ENCODE data around the gene RIMKLB. TPM values are rescaled to one million over a fixed set of nuclear protein-coding genes. Genes with fewer than 3 reads are reported as not detected.

RIMKLB gene
- polyA plus RNA-seq, 1 donor (not counting 4 experiments of a cell fraction or from before 2014, with no cell fraction given), result 51.1 TPM

GRCh38 chr12:8770499-8770898, 72.7 kb downstream of the RIMKLB start:
- TF ChIP-seq CTCF (optimal IDR thresholded peaks at IDR 0.05 in 1 of 3, IDR thresholded peaks at IDR 0.05 in 1 of 3, conservative IDR thresholded peaks at IDR 0.05 in 1 of 3; ENCODE audit: extremely low read depth in 1 of 3, insufficient read depth in 2 of 3, low read length in 3 of 3) (no peak), EZH2 (IDR thresholded peaks at IDR 0.05; ENCODE audit: low read length) (no peak)
- Histone ChIP-seq H3K27me3 (ENCODE audit: control insufficient read depth, extremely low read depth, insufficient read depth, low read length) (no peaks in the 10 kb centered on the region), H3K9me3 (ENCODE audit: control insufficient read depth, low read depth, low read length) (no peaks in the 10 kb centered on the region), H3K9me1 (ENCODE audit: control insufficient read depth, extremely low read depth, insufficient read depth, low read length) (no peaks in the 10 kb centered on the region), H3K27ac (ENCODE audit: control insufficient read depth, insufficient read depth, low read length) (no peak overlapping the region), H3K4me1 (ENCODE audit: control insufficient read depth, extremely low read depth, insufficient read depth, low read length) (no peaks in the 10 kb centered on the region), H4K20me1 (ENCODE audit: control insufficient read depth, extremely low read depth, insufficient read depth, low read length) (no peaks in the 10 kb centered on the region), H3K4me3 (ENCODE audit: control insufficient read depth in 2 of 3, extremely low read depth in 1 of 3, insufficient read depth in 2 of 3, low read depth in 1 of 3, low read length in 3 of 3) (no peak overlapping the region), H3K36me3 (ENCODE audit: control insufficient read depth in 2 of 2, extremely low read depth in 1 of 2, insufficient read depth in 2 of 2, low read length in 2 of 2) (peaks cover 3 to 6% of the 10 kb centered on the region in 2 experiments), H3K9ac (ENCODE audit: control insufficient read depth, extremely low read depth, insufficient read depth, low read length) (no peak overlapping the region), H3K4me2 (ENCODE audit: control insufficient read depth, extremely low read depth, insufficient read depth, low read depth, low read length) (no peak overlapping the region), H3K79me2 (ENCODE audit: control insufficient read depth, insufficient read depth, low read length) (peaks cover 3% of the 10 kb centered on the region), H2AFZ (ENCODE audit: control insufficient read depth, low read length) (no peak overlapping the region)
- DNase-seq (ENCODE audit: low read depth, low spot score), result no peak
- no peak for FAIRE-seq
- dilution Hi-C loops (cut with MboI; ENCODE audit: extremely low pct_ligation_motif_present, low sequenced_read_pairs), result no loop called here

GRCh38 chr12:8771072-8771471, 73.3 kb downstream of the RIMKLB start:
- Histone ChIP-seq H3K4me1 (ENCODE audit: control insufficient read depth, extremely low read depth, insufficient read depth, low read length) (no peaks in the 10 kb centered on the region), H3K9ac (ENCODE audit: control insufficient read depth, extremely low read depth, insufficient read depth, low read length) (no peak overlapping the region), H3K27me3 (ENCODE audit: control insufficient read depth, extremely low read depth, insufficient read depth, low read length) (no peaks in the 10 kb centered on the region), H3K36me3 (ENCODE audit: control insufficient read depth in 2 of 2, extremely low read depth in 1 of 2, insufficient read depth in 2 of 2, low read length in 2 of 2) (peaks cover 3 to 6% of the 10 kb centered on the region in 2 experiments), H4K20me1 (ENCODE audit: control insufficient read depth, extremely low read depth, insufficient read depth, low read length) (no peaks in the 10 kb centered on the region), H3K4me3 (ENCODE audit: control insufficient read depth in 2 of 3, extremely low read depth in 1 of 3, insufficient read depth in 2 of 3, low read depth in 1 of 3, low read length in 3 of 3) (no peak overlapping the region), H3K27ac (ENCODE audit: control insufficient read depth, insufficient read depth, low read length) (no peak overlapping the region), H3K9me1 (ENCODE audit: control insufficient read depth, extremely low read depth, insufficient read depth, low read length) (no peaks in the 10 kb centered on the region), H3K4me2 (ENCODE audit: control insufficient read depth, extremely low read depth, insufficient read depth, low read depth, low read length) (no peak overlapping the region), H3K9me3 (ENCODE audit: control insufficient read depth, low read depth, low read length) (no peaks in the 10 kb centered on the region), H2AFZ (ENCODE audit: control insufficient read depth, low read length) (no peak overlapping the region), H3K79me2 (ENCODE audit: control insufficient read depth, insufficient read depth, low read length) (peaks cover 3% of the 10 kb centered on the region)
- dilution Hi-C loops (cut with MboI; ENCODE audit: extremely low pct_ligation_motif_present, low sequenced_read_pairs), result no loop called here
- TF ChIP-seq CTCF (optimal IDR thresholded peaks at IDR 0.05 in 1 of 3, IDR thresholded peaks at IDR 0.05 in 1 of 3, conservative IDR thresholded peaks at IDR 0.05 in 1 of 3; ENCODE audit: extremely low read depth in 1 of 3, insufficient read depth in 2 of 3, low read length in 3 of 3) (peak in 1 of 3 experiments; percentile 53), EZH2 (IDR thresholded peaks at IDR 0.05; ENCODE audit: low read length) (no peak)
- DNase-seq (ENCODE audit: low read depth, low spot score) (no peak), FAIRE-seq (peak; percentile 26)
